ENCODE data around the gene CCBE1.

The CCBE1 gene

GRCh38 chr18:59466980-59467379, 230.2 kb downstream of the CCBE1 start:
- FAIRE-seq, result no peak
- DNase-seq (ENCODE audit: insufficient read length, low spot score), result no peak

- FAIRE-seq (no peak), DNase-seq (ENCODE audit: insufficient read length, low spot score) (no peak)
Observed at GRCh38 chr18:59464486-59464885, 232.7 kb downstream of the CCBE1 start.

- FAIRE-seq, result no peak
- no peak for DNase-seq (ENCODE audit: insufficient read length, low spot score)
Observed at GRCh38 chr18:59461171-59461570, 236.1 kb downstream of the CCBE1 start.

- DNase-seq (ENCODE audit: insufficient read length, low spot score), result no peak
- FAIRE-seq, result peak; percentile 46
Observed at GRCh38 chr18:59460072-59460420, 237.2 kb downstream of the CCBE1 start.

GRCh38 chr18:59459369-59460071, 237.7 kb downstream of the CCBE1 start:
- DNase-seq (ENCODE audit: insufficient read length, low spot score) (peak; percentile 65), FAIRE-seq (no peak)

GRCh38 chr18:59458575-59458974, 238.6 kb downstream of the CCBE1 start:
- FAIRE-seq (no peak), DNase-seq (ENCODE audit: insufficient read length, low spot score) (no peak)

- DNase-seq (ENCODE audit: insufficient read length, low spot score) (no peak), FAIRE-seq (no peak)
Observed at GRCh38 chr18:59456657-59457056, 240.6 kb downstream of the CCBE1 start.

GRCh38 chr18:59455728-59456276, 241.4 kb downstream of the CCBE1 start:
- DNase-seq (ENCODE audit: insufficient read length, low spot score) (no peak), FAIRE-seq (peak; percentile 42)

- FAIRE-seq, result no peak
Observed at GRCh38 chr18:59454909-59455727, 242.1 kb downstream of the CCBE1 start.

GRCh38 chr18:59453468-59453961, 243.7 kb downstream of the CCBE1 start:
- DNase-seq (ENCODE audit: insufficient read length, low spot score) (no peak), FAIRE-seq (no peak)

More at GRCh38 chr18:59454909-59455727, 242.1 kb downstream of the CCBE1 start:
- no peak for DNase-seq (ENCODE audit: insufficient read length, low spot score)

GRCh38 chr18:59451963-59452362, 245.3 kb downstream of the CCBE1 start:
- DNase-seq (ENCODE audit: insufficient read length, low spot score), result no peak
- no peak for FAIRE-seq

GRCh38 chr18:59451073-59451472, 246.2 kb downstream of the CCBE1 start:
- no peak for DNase-seq (ENCODE audit: insufficient read length, low spot score)
- FAIRE-seq, result no peak

GRCh38 chr18:59448546-59448945, 248.7 kb downstream of the CCBE1 start:
- no peak for FAIRE-seq

GRCh38 chr18:59446012-59446411, 251.2 kb downstream of the CCBE1 start:
- peak; percentile 22 for DNase-seq (ENCODE audit: insufficient read length, low spot score)
- FAIRE-seq, result no peak

More at GRCh38 chr18:59448546-59448945, 248.7 kb downstream of the CCBE1 start:
- no peak for DNase-seq (ENCODE audit: insufficient read length, low spot score)

GRCh38 chr18:59437851-59438569, 259.2 kb downstream of the CCBE1 start:
- no peak for FAIRE-seq
- DNase-seq (ENCODE audit: insufficient read length, low spot score), result no peak

- no peak for FAIRE-seq
- DNase-seq (ENCODE audit: insufficient read length, low spot score), result no peak
Observed at GRCh38 chr18:59432803-59433597, 264.2 kb downstream of the CCBE1 start.

GRCh38 chr18:59431131-59431530, 266.1 kb downstream of the CCBE1 start:
- DNase-seq (ENCODE audit: insufficient read length, low spot score) (no peak), FAIRE-seq (no peak)

- DNase-seq (ENCODE audit: insufficient read length, low spot score), result no peak
- FAIRE-seq, result no peak
Observed at GRCh38 chr18:59429608-59430007, 267.6 kb downstream of the CCBE1 start.

- no peak for FAIRE-seq
- no peak for DNase-seq (ENCODE audit: insufficient read length, low spot score)
Observed at GRCh38 chr18:59428018-59428417, 269.2 kb downstream of the CCBE1 start.

- DNase-seq (ENCODE audit: insufficient read length, low spot score) (no peak), FAIRE-seq (no peak)
Observed at GRCh38 chr18:59426855-59427254, 270.4 kb downstream of the CCBE1 start.

Data from HTR-8/SVneo (cell line).